SK-N-SH treated with all-trans-retinoic acid at 6 μM for 48 hours (cell line): ENCODE results near the gene TNFAIP1.

Experiments
- ATAC-seq: fragments of 200-7000 bp; cut with Tn5 transposase; 3 replicates; pipeline ENCODE4 v1.9.1; 2020; ENCODE audit warnings: mild to moderate bottlenecking, moderate library complexity
- BACH2 ChIP-seq: fragments of 250-450 bp; sonication (Bioruptor Pico); IDR thresholded peaks from 2 replicates; pipeline ENCODE4 v1.9.0; 2021; ENCODE audit warnings: mild to moderate bottlenecking, borderline replicate concordance
- CREB5 ChIP-seq: fragments of 250-450 bp; sonication (Bioruptor Pico); IDR thresholded peaks from 2 replicates; pipeline ENCODE4 v1.5.1; 2020; ENCODE audit warnings: low read depth, mild to moderate bottlenecking, moderate library complexity
- CSDC2 ChIP-seq: fragments of 250-450 bp; sonication (Bioruptor Pico); IDR thresholded peaks from 2 replicates; pipeline ENCODE4 v1.5.0; 2020; ENCODE audit warnings: mild to moderate bottlenecking, moderate library complexity
- CSRNP3 ChIP-seq: fragments of 250-450 bp; sonication (Bioruptor Pico); IDR thresholded peaks from 2 replicates; pipeline ENCODE4 v1.5.1; 2021; ENCODE audit warnings: mild to moderate bottlenecking, moderate library complexity
- ESRRG ChIP-seq: fragments of 250-450 bp; sonication (Bioruptor Pico); IDR thresholded peaks from 2 replicates; pipeline ENCODE4 v1.6.1; 2021; ENCODE audit warnings: mild to moderate bottlenecking
- GLIS3 ChIP-seq: fragments of 250-450 bp; sonication (Bioruptor Pico); IDR thresholded peaks from 2 replicates; pipeline ENCODE4 v1.5.0; 2020; ENCODE audit warnings: mild to moderate bottlenecking, moderate library complexity
- ISL1 ChIP-seq: fragments of 250-450 bp; sonication (Bioruptor Pico); IDR thresholded peaks from 2 replicates; pipeline ENCODE4 v2.1.2; 2022; ENCODE audit warnings: mild to moderate bottlenecking, moderate library complexity
- OSR1 ChIP-seq: fragments of 250-450 bp; sonication (Bioruptor Pico); IDR thresholded peaks from 2 replicates; pipeline ENCODE4 v1.8.0; 2022; ENCODE audit warnings: moderate library complexity, mild to moderate bottlenecking, inconsistent platforms
- POU6F1 ChIP-seq: fragments of 250-450 bp; sonication (Bioruptor Pico); IDR thresholded peaks from 2 replicates; pipeline ENCODE4 v1.8.0; 2021; ENCODE audit warnings: low read depth, mild to moderate bottlenecking, moderate library complexity, borderline replicate concordance
- PPARA ChIP-seq: fragments of 250-450 bp; sonication (Bioruptor Pico); IDR thresholded peaks from 2 replicates; pipeline ENCODE4 v1.5.0; 2020; ENCODE audit warnings: mild to moderate bottlenecking, borderline replicate concordance
- RARB ChIP-seq: fragments of 250-450 bp; sonication (Bioruptor Pico); IDR thresholded peaks from 2 replicates; pipeline ENCODE4 v1.8.0; 2021; ENCODE audit warnings: mild to moderate bottlenecking, moderate library complexity
- SNAI2 ChIP-seq: fragments of 250-450 bp; sonication (Bioruptor Pico); IDR thresholded peaks from 2 replicates; pipeline ENCODE4 v1.5.0; 2020; ENCODE audit warnings: mild to moderate bottlenecking, moderate library complexity
- TCF4 ChIP-seq: fragments of 250-450 bp; sonication (Bioruptor Pico); IDR thresholded peaks from 2 replicates; pipeline ENCODE4 v1.8.0; 2021; ENCODE audit warnings: mild to moderate bottlenecking, moderate library complexity, borderline replicate concordance
- TOX ChIP-seq: fragments of 250-450 bp; sonication (Bioruptor Pico); IDR thresholded peaks from 2 replicates; pipeline ENCODE4 v1.8.0; 2021; ENCODE audit warnings: mild to moderate bottlenecking, moderate library complexity, borderline replicate concordance
- TSHZ2 ChIP-seq: fragments of 250-450 bp; sonication (Bioruptor Pico); IDR thresholded peaks from 2 replicates; pipeline ENCODE4 v1.5.0; 2020; ENCODE audit warnings: mild to moderate bottlenecking, moderate library complexity
- ZC3H10 ChIP-seq: fragments of 250-450 bp; sonication (Bioruptor Pico); IDR thresholded peaks from 2 replicates; pipeline ENCODE4 v1.5.1; 2021; ENCODE audit warnings: mild to moderate bottlenecking, moderate library complexity
- ZFP3 ChIP-seq: fragments of 250-450 bp; sonication (Bioruptor Pico); IDR thresholded peaks from 2 replicates; pipeline ENCODE4 v1.5.0; 2020; ENCODE audit warnings: mild to moderate bottlenecking, moderate library complexity
- ZFP30 ChIP-seq: fragments of 450-650 bp; formaldehyde crosslinking; IDR thresholded peaks from 2 replicates; pipeline ENCODE4 v1.5.0; 2022; ENCODE audit warnings: mild to moderate bottlenecking, moderate library complexity
- ZNF565 ChIP-seq: fragments of 450-650 bp; formaldehyde crosslinking; conservative IDR thresholded peaks from 2 replicates; pipeline ENCODE4 v1.5.0; 2020; ENCODE audit warnings: low read depth, mild to moderate bottlenecking, moderate library complexity
- ZNF70 ChIP-seq: fragments of 450-650 bp; formaldehyde crosslinking; IDR thresholded peaks from 2 replicates; pipeline ENCODE4 v1.5.0; 2020; ENCODE audit warnings: mild to moderate bottlenecking, moderate library complexity

TNFAIP1 gene

GRCh38 chr17:28386391-28386790, 50.8 kb downstream of the TNFAIP1 start:
- no peak for TF ChIP-seq TSHZ2 (CRISPR knock-in tag)
- TF ChIP-seq ZNF70 (CRISPR knock-in tag), result no peak
- no peak for TF ChIP-seq PPARA (CRISPR knock-in tag)
- TF ChIP-seq CSDC2, result no peak
- ATAC-seq, result no peak

- no peak for TF ChIP-seq RARB (CRISPR knock-in tag)
- no peak for TF ChIP-seq ZNF70 (CRISPR knock-in tag)
- no peak for TF ChIP-seq CREB5
- no peak for TF ChIP-seq CSRNP3 (CRISPR knock-in tag)
- no peak for TF ChIP-seq ZFP30 (CRISPR knock-in tag)
- no peak for TF ChIP-seq ZC3H10
- TF ChIP-seq SNAI2 (CRISPR knock-in tag), result no peak
- TF ChIP-seq TOX (CRISPR knock-in tag), result no peak
- TF ChIP-seq, all 23 proteins: peak for 0
- ATAC-seq, result no peak
Observed at GRCh38 chr17:28388106-28388505, 52.5 kb downstream of the TNFAIP1 start.

- TF ChIP-seq OSR1 (CRISPR knock-in tag) (no peak), TCF4 (CRISPR knock-in tag) (no peak), ZFP30 (CRISPR knock-in tag) (no peak), BACH2 (CRISPR knock-in tag) (no peak), ZNF565 (CRISPR knock-in tag) (no peak), POU6F1 (CRISPR knock-in tag) (no peak), ISL1 (CRISPR knock-in tag) (no peak), ZFP3 (CRISPR knock-in tag) (no peak), SNAI2 (CRISPR knock-in tag) (no peak), GLIS3 (CRISPR knock-in tag) (no peak), TSHZ2 (CRISPR knock-in tag) (no peak), CSRNP3 (CRISPR knock-in tag) (no peak), ZNF70 (CRISPR knock-in tag) (no peak), ESRRG (CRISPR knock-in tag) (no peak), TOX (CRISPR knock-in tag) (no peak), RARB (CRISPR knock-in tag) (no peak)
- no peak for ATAC-seq
Observed at GRCh38 chr17:28390141-28390540, 54.6 kb downstream of the TNFAIP1 start.
